Measurements from ENCODE around the gene TSHZ2. TPM values are rescaled to one million over a fixed set of nuclear protein-coding genes. Genes with fewer than 3 reads are reported as not detected.

The TSHZ2 gene
- total RNA-seq, 2 experiments from 2014 or later, result 0.38 to 0.54 TPM

DNA sequence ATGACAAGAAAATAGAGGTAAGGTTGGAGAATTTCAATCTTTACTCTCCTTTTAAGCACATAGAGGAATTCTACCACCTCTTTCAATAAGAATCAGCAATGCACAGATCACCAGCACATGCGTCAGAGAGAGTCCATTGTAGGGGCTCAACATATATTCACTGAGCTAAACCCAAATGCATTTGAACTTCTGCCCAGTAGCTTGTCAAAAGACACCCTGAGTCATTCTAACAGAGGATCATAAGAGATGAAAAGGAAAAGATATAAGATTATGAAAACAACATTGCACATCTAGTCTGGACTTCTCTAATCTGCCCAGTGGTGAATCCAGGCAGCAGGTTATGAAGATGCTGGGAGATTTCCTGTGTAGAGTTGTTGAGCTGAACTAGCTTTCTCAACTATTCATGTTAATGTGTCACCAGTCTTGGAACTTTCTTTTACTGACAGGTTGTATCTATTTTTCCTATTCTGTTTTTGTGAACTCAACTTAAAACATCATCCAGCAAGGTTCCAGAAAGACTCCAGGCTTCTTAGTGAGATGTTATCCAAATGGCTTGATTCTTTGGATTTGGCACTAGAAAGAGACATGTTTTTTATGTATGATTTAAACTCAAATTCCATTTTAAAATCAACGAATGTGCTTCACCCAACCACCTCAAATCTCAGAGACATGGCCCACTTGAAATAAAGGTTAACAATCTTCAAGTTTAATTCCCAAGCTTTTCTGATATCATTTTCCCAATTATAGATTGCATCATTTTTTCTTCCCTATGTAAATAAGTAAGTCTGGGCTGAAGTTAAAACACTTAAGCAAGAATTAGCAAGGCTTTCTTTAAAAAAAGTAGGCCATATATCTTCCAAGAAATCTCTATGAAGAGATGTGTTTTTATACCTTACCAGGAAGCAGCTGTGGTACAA, 89.3 kb downstream of the TSHZ2 start:
- no peak overlapping the region for H3K4me3 Mint-ChIP-seq
- ATAC-seq (no peak), DNase-seq (no peak)
- H3K36me3 Mint-ChIP-seq (ENCODE audit: low read depth), result no peaks in the 10 kb centered on the region
- H3K4me1 Mint-ChIP-seq (ENCODE audit: low read depth), result peaks cover 10% of the 10 kb centered on the region
- intact Hi-C loops (cut with micrococcal nuclease), result no loop called here
- H3K9me3 Mint-ChIP-seq, result no peaks in the 10 kb centered on the region
- ChIA-PET POLR2A (no interaction called here), CTCF (no interaction called here)
- peaks cover 7% of the 10 kb centered on the region for H3K27me3 Mint-ChIP-seq
- TF ChIP-seq, protein P1, sequence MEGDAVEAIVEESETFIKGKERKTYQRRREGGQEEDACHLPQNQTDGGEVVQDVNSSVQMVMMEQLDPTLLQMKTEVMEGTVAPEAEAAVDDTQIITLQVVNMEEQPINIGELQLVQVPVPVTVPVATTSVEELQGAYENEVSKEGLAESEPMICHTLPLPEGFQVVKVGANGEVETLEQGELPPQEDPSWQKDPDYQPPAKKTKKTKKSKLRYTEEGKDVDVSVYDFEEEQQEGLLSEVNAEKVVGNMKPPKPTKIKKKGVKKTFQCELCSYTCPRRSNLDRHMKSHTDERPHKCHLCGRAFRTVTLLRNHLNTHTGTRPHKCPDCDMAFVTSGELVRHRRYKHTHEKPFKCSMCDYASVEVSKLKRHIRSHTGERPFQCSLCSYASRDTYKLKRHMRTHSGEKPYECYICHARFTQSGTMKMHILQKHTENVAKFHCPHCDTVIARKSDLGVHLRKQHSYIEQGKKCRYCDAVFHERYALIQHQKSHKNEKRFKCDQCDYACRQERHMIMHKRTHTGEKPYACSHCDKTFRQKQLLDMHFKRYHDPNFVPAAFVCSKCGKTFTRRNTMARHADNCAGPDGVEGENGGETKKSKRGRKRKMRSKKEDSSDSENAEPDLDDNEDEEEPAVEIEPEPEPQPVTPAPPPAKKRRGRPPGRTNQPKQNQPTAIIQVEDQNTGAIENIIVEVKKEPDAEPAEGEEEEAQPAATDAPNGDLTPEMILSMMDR (IDR thresholded peaks at IDR 0.05), result no peak
- no peak overlapping the region for H3K27ac Mint-ChIP-seq

DNA sequence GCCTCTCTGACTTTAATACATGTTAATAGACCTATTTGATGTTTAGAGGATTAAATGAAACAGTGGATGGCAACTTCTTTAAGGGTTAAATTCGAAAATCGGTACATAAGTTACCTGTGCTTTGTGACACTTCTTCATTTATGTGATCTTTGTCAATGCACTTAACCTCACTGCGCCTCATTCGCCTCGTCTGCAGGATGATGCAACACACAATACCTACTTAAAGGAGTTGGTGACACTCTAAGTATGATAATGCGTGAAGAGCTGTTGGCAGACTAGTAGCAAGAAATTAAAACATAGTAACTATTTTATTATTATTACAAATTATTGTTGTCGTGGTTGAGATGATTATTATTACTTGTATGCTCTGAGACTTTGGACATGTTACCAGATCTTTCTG, 92.8 kb downstream of the TSHZ2 start:
- Mint-ChIP-seq H3K4me1 (ENCODE audit: low read depth) (peaks cover 10% of the 10 kb centered on the region), H3K27me3 (peaks cover 14% of the 10 kb centered on the region), H3K27ac (no peak overlapping the region)

DNA sequence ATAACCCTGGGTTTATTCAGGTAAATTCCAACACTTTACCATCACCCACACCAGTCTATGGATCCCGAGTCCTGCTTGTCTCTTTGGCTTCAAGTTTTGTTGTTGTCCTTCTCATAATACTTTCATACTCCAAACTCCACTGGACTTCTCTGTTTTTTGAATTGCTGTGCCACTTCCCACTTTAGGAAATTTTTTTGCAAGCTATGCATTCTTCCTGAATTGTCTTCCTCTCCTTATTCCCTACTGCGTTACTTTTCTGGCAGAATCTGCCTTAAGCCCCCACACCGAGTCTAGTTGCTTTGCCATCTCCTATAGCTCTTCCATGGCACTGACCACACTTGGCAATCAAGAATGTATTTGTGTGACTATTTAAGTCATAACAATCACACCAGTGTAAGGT, 96.1 kb downstream of the TSHZ2 start:
- H3K4me1 Mint-ChIP-seq (ENCODE audit: low read depth), result peaks cover 7% of the 10 kb centered on the region
- no peak overlapping the region for H3K4me3 Mint-ChIP-seq
- ATAC-seq, result no peak
- intact Hi-C loops (cut with micrococcal nuclease), result no loop called here
- H3K9me3 Mint-ChIP-seq, result peaks cover 3% of the 10 kb centered on the region
- TF ChIP-seq, protein P1 (IDR thresholded peaks at IDR 0.05), result no peak
- peaks cover 20% of the 10 kb centered on the region for H3K27me3 Mint-ChIP-seq
- ChIA-PET POLR2A (no interaction called here), CTCF (no interaction called here)
- DNase-seq, result no peak
- no peaks in the 10 kb centered on the region for H3K36me3 Mint-ChIP-seq (ENCODE audit: low read depth)
- no peak overlapping the region for H3K27ac Mint-ChIP-seq

More for the DNA sequence above, 92.8 kb downstream of the TSHZ2 start:
- Mint-ChIP-seq H3K36me3 (ENCODE audit: low read depth) (no peaks in the 10 kb centered on the region), H3K4me3 (no peak overlapping the region), H3K9me3 (peaks cover 3% of the 10 kb centered on the region)
- intact Hi-C loops (cut with micrococcal nuclease), result no loop called here
- ATAC-seq (no peak), DNase-seq (no peak)
- ChIA-PET CTCF (no interaction called here), POLR2A (no interaction called here)
- TF ChIP-seq, protein P1 (IDR thresholded peaks at IDR 0.05), result no peak

DNA sequence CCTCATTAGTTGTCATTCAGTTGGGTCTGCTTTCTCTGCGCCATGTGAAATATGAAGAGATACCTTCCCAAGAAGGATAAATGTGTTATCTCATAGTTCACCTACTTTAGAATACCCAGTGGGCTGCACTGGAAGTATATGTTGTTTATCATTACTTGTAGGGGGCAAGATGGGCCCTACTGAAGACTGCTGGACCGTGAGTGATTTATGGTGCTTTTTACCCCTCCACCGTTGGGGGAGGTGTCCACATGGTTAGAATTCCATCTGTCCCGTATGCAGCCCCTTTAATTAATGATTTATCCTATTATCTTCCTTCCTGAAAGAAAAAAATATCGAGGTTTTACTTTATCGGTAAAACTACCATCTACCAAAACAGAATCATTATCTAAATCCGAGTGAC, 97.0 kb downstream of the TSHZ2 start:
- POLR2A ChIA-PET, result no interaction called here
- Mint-ChIP-seq H3K27me3 (peaks cover 21% of the 10 kb centered on the region), H3K4me3 (no peak overlapping the region), H3K36me3 (ENCODE audit: low read depth) (no peaks in the 10 kb centered on the region), H3K4me1 (ENCODE audit: low read depth) (peaks cover 7% of the 10 kb centered on the region), H3K27ac (no peak overlapping the region), H3K9me3 (peaks cover 3% of the 10 kb centered on the region)
- no peak for ATAC-seq
- CTCF ChIA-PET, result no interaction called here
- TF ChIP-seq, protein P1 (IDR thresholded peaks at IDR 0.05), result no peak
- intact Hi-C loops (cut with micrococcal nuclease), result no loop called here
- DNase-seq, result no peak

DNA sequence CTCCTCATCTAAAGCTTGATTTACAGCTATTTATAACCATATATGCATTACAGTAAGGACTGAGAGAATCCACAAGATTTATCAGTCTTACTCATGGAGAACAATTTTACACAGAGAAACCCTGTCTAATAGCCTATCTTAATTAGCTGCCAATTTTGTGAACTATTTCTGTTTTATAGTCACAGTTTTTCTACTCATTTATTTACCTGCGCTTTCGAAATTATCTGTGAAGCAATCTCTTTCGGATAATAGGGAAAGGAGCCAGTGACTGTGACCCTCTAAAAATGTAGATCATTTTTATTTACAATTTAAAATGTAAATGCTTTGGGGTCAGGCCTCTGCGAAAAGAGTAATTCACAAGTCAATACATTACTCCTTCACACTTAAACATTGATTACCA, 98.1 kb downstream of the TSHZ2 start:
- H3K36me3 Mint-ChIP-seq (ENCODE audit: low read depth), result no peaks in the 10 kb centered on the region
- DNase-seq (no peak), ATAC-seq (no peak)
- TF ChIP-seq, protein P1 (IDR thresholded peaks at IDR 0.05), result no peak
- peaks cover 21% of the 10 kb centered on the region for H3K27me3 Mint-ChIP-seq
- peaks cover 7% of the 10 kb centered on the region for H3K4me1 Mint-ChIP-seq (ENCODE audit: low read depth)
- H3K4me3 Mint-ChIP-seq, result no peak overlapping the region
- CTCF ChIA-PET, result no interaction called here
- peaks cover 3% of the 10 kb centered on the region for H3K9me3 Mint-ChIP-seq
- H3K27ac Mint-ChIP-seq, result no peak overlapping the region
- POLR2A ChIA-PET, result no interaction called here
- intact Hi-C loops (cut with micrococcal nuclease), result no loop called here
